GM23338 (cell line): ENCODE results near the gene EGLN3. TPM values are rescaled to one million over a fixed set of nuclear protein-coding genes. Genes with fewer than 3 reads are reported as not detected.

ENCODE experiments used
- ATAC-seq: fragments of 200-7000 bp; cut with Tn5 transposase; 3 replicates; pipeline ENCODE4 v1.9.1; 2020
- DNase-seq: peaks from one replicate; pipeline ENCODE4 v3.0.0-alpha.2; 2015; ENCODE audit warnings: low spot score
- H2AFZ ChIP-seq: fragments of 200-600 bp; sonication (generic); 2 replicates; pipeline ENCODE4 v1.8.0; 2016; ENCODE audit warnings: antibody characterized with exemption, mild to moderate bottlenecking, moderate library complexity
- H3F3A ChIP-seq: fragments of 200-600 bp; sonication (generic); replicated peaks from 2 replicates; pipeline ENCODE4 v1.8.0; 2017; ENCODE audit warnings: antibody characterized with exemption, mixed run types, low read depth
- H3K27ac ChIP-seq: fragments of 200-600 bp; sonication (generic); 2 replicates; pipeline ENCODE4 v1.6.1; 2016; ENCODE audit warnings: low read depth
- H3K27me3 ChIP-seq: fragments of 200-600 bp; sonication (generic); 2 replicates; pipeline ENCODE4 v1.8.0; 2016; ENCODE audit warnings: mild to moderate bottlenecking, mixed run types, moderate library complexity; ENCODE audit not compliant: insufficient read depth
- H3K36me3 ChIP-seq: fragments of 200-600 bp; sonication (generic); 2 replicates; pipeline ENCODE4 v1.8.0; 2016; ENCODE audit warnings: mild to moderate bottlenecking; ENCODE audit not compliant: insufficient read depth
- H3K4me1 ChIP-seq: fragments of 200-600 bp; sonication (generic); 2 replicates; pipeline ENCODE4 v1.8.0; 2016; ENCODE audit warnings: mild to moderate bottlenecking, moderate library complexity; ENCODE audit not compliant: insufficient read depth
- H3K4me2 ChIP-seq: fragments of 200-600 bp; sonication (generic); 2 replicates; pipeline ENCODE4 v1.7.1; 2017; ENCODE audit warnings: mixed run types
- H3K4me3 ChIP-seq: fragments of 200-600 bp; sonication (generic); 2 replicates; pipeline ENCODE4 v1.6.1; 2016; ENCODE audit warnings: mixed run types
- H3K79me2 ChIP-seq: fragments of 200-600 bp; sonication (generic); replicated peaks from 2 replicates; pipeline ENCODE4 v1.8.0; 2017; ENCODE audit warnings: mild to moderate bottlenecking; ENCODE audit not compliant: insufficient read depth
- H3K9me2 ChIP-seq: fragments of 200-600 bp; sonication (generic); 2 replicates; pipeline ENCODE4 v1.8.0; 2017; ENCODE audit not compliant: insufficient read depth
- H4K20me1 ChIP-seq: fragments of 200-600 bp; sonication (generic); replicated peaks from 2 replicates; pipeline ENCODE4 v1.8.0; 2017; ENCODE audit warnings: mild to moderate bottlenecking; ENCODE audit not compliant: insufficient read depth
- H3K27ac Mint-ChIP-seq: 2 replicates; pipeline ENCODE4 v1.8.0; 2020; ENCODE audit warnings: inconsistent platforms, mild to moderate bottlenecking, moderate library complexity, mixed read lengths
- H3K27me3 Mint-ChIP-seq: 3 replicates; pipeline ENCODE4 v1.8.0; 2022; ENCODE audit warnings: low read depth, mild to moderate bottlenecking, moderate library complexity, mixed read lengths, inconsistent platforms; ENCODE audit not compliant: insufficient read depth, poor library complexity
- H3K36me3 Mint-ChIP-seq: 3 replicates; pipeline ENCODE4 v1.8.0; 2021; ENCODE audit warnings: low read depth, mild to moderate bottlenecking, inconsistent platforms, moderate library complexity, mixed read lengths
- H3K4me1 Mint-ChIP-seq: 3 replicates; pipeline ENCODE4 v1.8.0; 2020; ENCODE audit warnings: mild to moderate bottlenecking, inconsistent platforms, mixed read lengths
- H3K4me3 Mint-ChIP-seq: 3 replicates; pipeline ENCODE4 v1.8.0; 2021; ENCODE audit warnings: moderate library complexity, mild to moderate bottlenecking, inconsistent platforms, mixed read lengths
- H3K9me3 Mint-ChIP-seq: 3 replicates; pipeline ENCODE4 v1.8.0; 2020; ENCODE audit warnings: moderate library complexity, mild to moderate bottlenecking, inconsistent platforms, mixed read lengths
- CREB1 ChIP-seq: fragments of 250-450 bp; sonication (Bioruptor Pico); IDR thresholded peaks from 2 replicates; pipeline ENCODE4 v1.5.0; 2020; ENCODE audit warnings: low read depth, mild to moderate bottlenecking, moderate library complexity
- CTCF ChIP-seq, 2 experiments: fragments of 200-600 bp in 1 of 2; sonication (generic) in 1 of 2; conservative IDR thresholded peaks; 2 replicates each; pipeline versions ENCODE4 v1.5.1 to v1.6.1; 2016 to 2017; ENCODE audit warnings: antibody characterized with exemption in 2 of 2, low read depth in 2 of 2, mild to moderate bottlenecking in 2 of 2, moderate library complexity in 1 of 2
- ETS1 ChIP-seq: IDR thresholded peaks from 2 replicates; pipeline ENCODE4 v1.6.1; 2016; ENCODE audit warnings: antibody characterized with exemption
- EZH2 ChIP-seq: fragments of 200-600 bp; sonication (generic); IDR thresholded peaks from one replicate; pipeline ENCODE4 v1.8.0; 2017; ENCODE audit warnings: antibody characterized with exemption, mild to moderate bottlenecking, low read depth; ENCODE audit not compliant: unreplicated experiment
- JUNB ChIP-seq: IDR thresholded peaks from one replicate; pipeline ENCODE4 v1.6.1; 2016; ENCODE audit warnings: antibody characterized with exemption; ENCODE audit not compliant: unreplicated experiment
- NANOG ChIP-seq: IDR thresholded peaks from 2 replicates; pipeline ENCODE4 v1.6.1; 2016; ENCODE audit warnings: antibody characterized with exemption, borderline replicate concordance
- POLR2AphosphoS5 ChIP-seq: IDR thresholded peaks from 2 replicates; pipeline ENCODE4 v1.6.1; 2016; ENCODE audit warnings: antibody characterized with exemption, low read depth
- STAT1 ChIP-seq: IDR thresholded peaks from one replicate; pipeline ENCODE4 v1.6.1; 2016; ENCODE audit warnings: antibody characterized with exemption; ENCODE audit not compliant: unreplicated experiment
- ZNF114 ChIP-seq: fragments of 250-450 bp; sonication (Bioruptor Pico); IDR thresholded peaks from 2 replicates; pipeline ENCODE4 v1.5.0; 2020; ENCODE audit warnings: mild to moderate bottlenecking, moderate library complexity
- ZNF331 ChIP-seq: fragments of 250-450 bp; sonication (Bioruptor Pico); IDR thresholded peaks from 2 replicates; pipeline ENCODE4 v1.5.0; 2020; ENCODE audit warnings: low read depth, mild to moderate bottlenecking, moderate library complexity
- ZNF462 ChIP-seq: fragments of 250-450 bp; sonication (Bioruptor Pico); IDR thresholded peaks from 2 replicates; pipeline ENCODE4 v1.5.0; 2020; ENCODE audit warnings: mild to moderate bottlenecking, moderate library complexity
- polyA plus RNA-seq: library from polyadenylated mRNA; unstranded; fragments of >200 nt; fragmentation: Nextera tagmentation; extraction: Ambion mirVana; gene quantifications from 2 replicates; pipeline ENCODE4 v1.2.1, GENCODE V29; 2016
- total RNA-seq: library from RNA; depleted of rRNA; stranded (reverse); fragments of >200 nt; shearing (Covaris generic); gene quantifications from 2 replicates; pipeline ENCODE4 v1.2.3, GENCODE V29; 2014
- TF ChIP-seq, protein P1 (sequence below): IDR thresholded peaks from one replicate; pipeline ENCODE4 v1.6.1; 2018; ENCODE audit warnings: antibody characterized with exemption; ENCODE audit not compliant: unreplicated experiment

The EGLN3 gene
- total and polyA plus RNA-seq, 2 experiments from 2014 or later = 26.8 to 42.9 TPM

DNA sequence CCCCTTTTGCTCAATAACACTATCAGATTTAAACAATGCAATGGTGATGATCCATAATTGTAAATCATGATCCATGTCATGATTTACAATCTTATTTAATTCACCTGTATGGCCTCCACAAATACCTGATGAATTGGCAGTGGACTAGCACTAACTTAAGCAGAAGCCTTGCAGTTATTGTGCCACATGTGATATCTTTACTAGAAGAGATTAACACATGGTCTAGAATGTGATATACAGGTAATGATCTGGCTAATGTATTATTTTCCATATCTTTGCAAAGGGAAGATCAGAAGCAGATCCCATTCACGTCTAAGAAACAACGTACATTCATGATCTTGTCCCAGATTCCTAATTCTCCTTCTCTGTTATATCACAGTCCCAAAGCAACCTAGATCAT lies 66.0 kb downstream of the EGLN3 start:
- no peak overlapping the region for H3K4me3 Mint-ChIP-seq
- no peak overlapping the region for H2AFZ ChIP-seq
- no peak overlapping the region for H3K27ac Mint-ChIP-seq
- H3K36me3 ChIP-seq = no peaks in the 10 kb centered on the region
- TF ChIP-seq JUNB (no peak), NANOG (no peak), STAT1 (no peak), ZNF114 (CRISPR knock-in tag) (no peak), CTCF (conservative IDR thresholded peaks at IDR 0.05; ENCODE audit: low read depth in 2 of 2) (no peak), POLR2AphosphoS5 (no peak), CREB1 (no peak), EZH2 (no peak), ETS1 (no peak), ZNF462 (CRISPR knock-in tag) (no peak), ZNF331 (no peak)
- TF ChIP-seq, protein P1, sequence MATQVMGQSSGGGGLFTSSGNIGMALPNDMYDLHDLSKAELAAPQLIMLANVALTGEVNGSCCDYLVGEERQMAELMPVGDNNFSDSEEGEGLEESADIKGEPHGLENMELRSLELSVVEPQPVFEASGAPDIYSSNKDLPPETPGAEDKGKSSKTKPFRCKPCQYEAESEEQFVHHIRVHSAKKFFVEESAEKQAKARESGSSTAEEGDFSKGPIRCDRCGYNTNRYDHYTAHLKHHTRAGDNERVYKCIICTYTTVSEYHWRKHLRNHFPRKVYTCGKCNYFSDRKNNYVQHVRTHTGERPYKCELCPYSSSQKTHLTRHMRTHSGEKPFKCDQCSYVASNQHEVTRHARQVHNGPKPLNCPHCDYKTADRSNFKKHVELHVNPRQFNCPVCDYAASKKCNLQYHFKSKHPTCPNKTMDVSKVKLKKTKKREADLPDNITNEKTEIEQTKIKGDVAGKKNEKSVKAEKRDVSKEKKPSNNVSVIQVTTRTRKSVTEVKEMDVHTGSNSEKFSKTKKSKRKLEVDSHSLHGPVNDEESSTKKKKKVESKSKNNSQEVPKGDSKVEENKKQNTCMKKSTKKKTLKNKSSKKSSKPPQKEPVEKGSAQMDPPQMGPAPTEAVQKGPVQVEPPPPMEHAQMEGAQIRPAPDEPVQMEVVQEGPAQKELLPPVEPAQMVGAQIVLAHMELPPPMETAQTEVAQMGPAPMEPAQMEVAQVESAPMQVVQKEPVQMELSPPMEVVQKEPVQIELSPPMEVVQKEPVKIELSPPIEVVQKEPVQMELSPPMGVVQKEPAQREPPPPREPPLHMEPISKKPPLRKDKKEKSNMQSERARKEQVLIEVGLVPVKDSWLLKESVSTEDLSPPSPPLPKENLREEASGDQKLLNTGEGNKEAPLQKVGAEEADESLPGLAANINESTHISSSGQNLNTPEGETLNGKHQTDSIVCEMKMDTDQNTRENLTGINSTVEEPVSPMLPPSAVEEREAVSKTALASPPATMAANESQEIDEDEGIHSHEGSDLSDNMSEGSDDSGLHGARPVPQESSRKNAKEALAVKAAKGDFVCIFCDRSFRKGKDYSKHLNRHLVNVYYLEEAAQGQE = no peak
- ATAC-seq = no peak
- H3K9me2 ChIP-seq = peaks cover 5% of the 10 kb centered on the region
- H3K36me3 Mint-ChIP-seq = no peaks in the 10 kb centered on the region
- H3K4me2 ChIP-seq = no peak overlapping the region
- no peaks in the 10 kb centered on the region for H3K27me3 Mint-ChIP-seq
- H3K4me1 Mint-ChIP-seq = no peaks in the 10 kb centered on the region
- H3F3A ChIP-seq = no peaks in the 10 kb centered on the region
- no peaks in the 10 kb centered on the region for H3K27me3 ChIP-seq
- no peak overlapping the region for H3K27ac ChIP-seq
- H4K20me1 ChIP-seq = no peaks in the 10 kb centered on the region
- no peaks in the 10 kb centered on the region for H3K79me2 ChIP-seq
- H3K4me3 ChIP-seq = no peak overlapping the region
- no peak for DNase-seq
- H3K9me3 Mint-ChIP-seq = no peaks in the 10 kb centered on the region; the same call in 2 of the 3 replicates
- no peaks in the 10 kb centered on the region for H3K4me1 ChIP-seq
